HG03442 (cell line): ENCODE results near the gene TMEM127.
A peak's percentile ranks its signal among the peaks of the same experiment; 100 is the strongest.
"Not testable (repeated sequence)": the region's sequence is repeated elsewhere in the genome, so short reads cannot be mapped to it uniquely, and the experiment has no call there.

Experiments
- ATAC-seq: cut with Tn5 transposase; IDR thresholded peaks from one replicate; pipeline ENCODE4 v1.9.1; 2021; ENCODE audit warnings: mild to moderate bottlenecking, moderate library complexity; ENCODE audit not compliant: unreplicated experiment

Gene TMEM127

DNA sequence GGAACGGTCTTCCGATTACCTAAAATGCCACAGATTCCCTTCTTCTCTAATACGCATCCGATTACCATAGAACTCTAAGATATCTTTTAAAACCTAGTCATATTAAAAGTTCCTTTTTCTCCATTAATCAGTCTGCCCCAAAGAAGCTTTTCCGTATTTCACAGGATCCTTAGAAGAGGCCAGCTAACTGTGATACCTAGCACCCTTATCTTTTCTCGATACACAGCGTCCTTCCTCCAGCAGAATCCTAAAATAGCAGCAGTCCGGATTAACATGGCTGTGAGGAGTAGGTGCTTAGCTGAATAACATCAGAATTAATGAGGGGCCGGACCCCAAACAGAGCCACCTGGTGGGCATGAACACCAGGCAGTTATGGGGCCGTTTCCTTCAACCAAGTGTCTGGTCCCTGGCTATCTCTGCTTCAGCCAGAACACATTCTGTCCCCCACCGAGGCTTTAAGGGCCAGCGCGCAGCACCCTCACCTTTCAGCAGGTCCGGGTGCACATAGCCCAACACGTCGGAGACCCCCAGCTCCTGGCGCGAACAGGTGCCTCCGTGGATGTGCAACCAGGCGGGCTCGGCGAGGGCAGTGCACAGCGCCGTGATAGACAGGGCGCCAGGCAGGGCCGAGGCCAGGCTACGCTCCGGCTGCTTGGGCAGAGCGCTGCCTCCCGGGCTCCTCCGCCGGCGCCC, 995 bp downstream of the TMEM127 start:
- no peak for ATAC-seq

DNA sequence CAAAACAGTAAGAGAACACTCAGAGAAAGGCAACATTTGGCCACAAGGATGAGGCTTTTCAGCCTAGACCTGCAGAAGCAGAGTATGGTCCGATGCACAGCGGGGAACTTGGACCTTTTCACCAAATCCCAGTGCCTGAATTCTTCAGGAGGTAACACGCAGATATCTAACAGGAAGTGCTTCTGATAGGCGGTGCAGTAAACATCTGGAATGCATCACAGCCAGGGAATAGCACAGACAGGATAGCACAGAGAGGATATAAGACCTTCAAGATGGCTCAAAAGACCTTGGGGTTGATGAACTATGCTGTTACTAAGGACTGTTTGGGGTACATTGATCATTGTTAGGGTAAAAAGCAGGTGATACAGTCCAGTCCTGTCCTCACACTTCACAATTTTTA, 1.7 kb downstream of the TMEM127 start:
- ATAC-seq = no peak

GRCh38 chr2:96262306-96262705, 3.5 kb downstream of the TMEM127 start:
- ATAC-seq = no peak

DNA sequence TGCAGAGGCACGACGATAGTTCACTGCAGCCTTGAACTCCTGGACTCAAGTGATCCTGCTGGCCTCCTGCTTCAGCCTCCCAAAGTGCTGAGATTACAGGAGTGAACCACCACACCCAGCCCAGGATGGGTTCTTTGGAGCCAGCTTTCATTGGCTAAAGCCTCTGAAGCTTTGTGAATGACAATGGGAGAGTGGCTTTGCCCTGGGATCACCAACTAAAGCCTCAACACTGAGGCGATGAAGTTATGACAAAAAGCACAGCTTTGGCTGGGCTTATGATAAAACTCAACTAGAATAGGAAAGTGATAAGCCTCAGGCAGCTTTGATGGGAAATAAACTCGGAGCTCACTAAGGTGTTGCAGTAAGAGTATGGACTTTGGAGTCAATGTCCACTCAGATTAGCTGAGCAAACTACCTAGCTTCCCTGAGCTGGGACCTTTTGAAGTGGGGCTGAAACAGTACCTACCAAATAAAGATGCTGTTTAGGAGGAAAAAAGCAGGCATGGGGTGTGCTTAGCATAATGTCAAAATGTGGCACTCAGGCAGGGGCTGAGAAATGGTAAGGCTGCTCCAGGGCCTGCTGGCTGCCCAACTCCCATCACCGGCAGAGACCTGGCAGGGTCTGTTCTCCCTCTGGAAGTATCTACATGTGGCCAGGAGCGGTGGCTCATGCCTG, 4.3 kb downstream of the TMEM127 start:
- no peak for ATAC-seq

DNA sequence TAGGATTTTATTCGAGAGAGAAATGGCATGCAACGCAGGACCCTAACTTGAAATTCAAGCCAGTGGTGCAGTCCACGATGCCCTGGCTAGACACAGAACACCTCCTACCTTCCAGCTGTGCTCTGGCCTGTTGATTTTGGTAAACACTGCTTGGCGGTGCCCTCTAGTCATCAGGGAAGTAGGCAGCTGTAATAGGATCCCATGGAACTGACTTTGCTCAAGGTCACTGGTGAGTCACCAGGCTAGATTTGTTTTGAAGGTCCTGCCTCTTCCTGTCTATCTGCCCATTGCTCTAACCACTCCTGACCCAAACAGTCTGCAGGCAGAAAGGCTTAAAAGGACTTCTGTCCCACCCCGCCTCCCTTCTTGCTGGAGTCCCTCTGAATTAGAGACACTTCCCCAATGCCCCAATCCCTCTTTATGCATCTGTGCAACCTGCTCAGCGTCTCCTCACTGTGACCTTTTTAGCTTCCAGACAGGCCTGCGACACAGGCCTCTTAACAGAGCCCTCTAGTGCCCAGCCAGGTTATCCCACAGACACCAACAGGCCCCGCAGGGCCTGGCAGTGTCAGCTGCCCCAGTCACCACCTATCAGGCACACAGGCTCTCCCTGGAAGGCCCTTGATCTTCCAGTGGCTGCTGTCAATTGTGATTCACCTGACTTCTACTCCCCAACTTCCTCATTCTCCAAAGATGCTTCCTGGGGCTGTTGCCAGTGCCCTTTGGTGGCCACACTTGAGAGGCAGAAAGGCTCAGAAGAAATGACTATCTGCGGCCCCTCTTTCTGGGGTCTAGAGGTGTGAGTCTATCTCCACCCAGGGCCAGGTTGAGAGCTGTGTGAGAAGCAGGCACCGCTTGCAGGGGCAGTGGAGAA, 5.2 kb downstream of the TMEM127 start:
- peak; percentile 40 for ATAC-seq

GRCh38 chr2:96259497-96259921, 6.3 kb downstream of the TMEM127 start:
- ATAC-seq = no peak

GRCh38 chr2:96258166-96259022, 7.4 kb downstream of the TMEM127 start:
- ATAC-seq = no peak

DNA sequence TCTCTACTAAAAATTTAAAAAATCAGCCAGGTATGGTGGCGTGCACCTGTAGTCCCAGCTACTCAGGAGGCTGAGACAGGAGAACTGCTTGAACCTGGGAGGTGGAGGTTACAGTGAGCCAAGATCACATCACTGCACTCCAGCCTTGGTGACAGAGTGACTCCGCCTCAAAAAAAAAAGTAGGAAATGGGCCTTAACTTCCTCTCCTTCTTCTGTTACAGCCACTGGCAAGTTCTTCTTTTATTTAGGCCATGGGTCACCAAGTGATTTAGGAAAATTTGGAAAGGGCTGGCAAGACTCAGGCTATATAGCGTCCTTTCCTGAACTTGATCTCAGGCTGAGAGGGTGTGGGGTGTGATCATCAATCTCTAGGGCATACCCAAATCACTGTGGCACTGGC, 8.1 kb downstream of the TMEM127 start:
- not testable (repeated sequence) for ATAC-seq

DNA sequence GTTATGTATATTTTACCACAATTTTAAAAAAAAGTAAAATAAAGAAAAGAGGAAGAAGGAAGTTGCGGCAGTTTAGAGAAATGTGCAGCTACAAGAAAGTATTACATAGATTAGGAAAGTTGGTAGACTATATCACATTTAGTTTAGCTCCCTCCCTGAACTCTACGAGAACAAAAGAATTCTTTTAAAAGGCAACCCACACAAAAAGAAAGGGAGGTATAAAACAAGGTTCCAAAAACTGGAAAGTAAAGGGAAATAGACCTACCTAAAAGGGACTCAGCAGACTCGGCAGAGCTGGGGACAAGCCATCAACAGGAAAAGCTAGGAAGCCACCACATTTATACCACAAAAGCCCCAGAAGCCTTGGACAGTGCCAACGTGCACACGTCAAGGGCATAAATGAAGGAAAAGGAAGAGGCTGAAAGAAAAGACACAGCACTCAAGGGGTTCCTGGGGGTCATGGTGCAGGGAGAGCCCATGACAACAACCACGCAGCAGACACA, 9.1 kb downstream of the TMEM127 start:
- ATAC-seq = no peak

DNA sequence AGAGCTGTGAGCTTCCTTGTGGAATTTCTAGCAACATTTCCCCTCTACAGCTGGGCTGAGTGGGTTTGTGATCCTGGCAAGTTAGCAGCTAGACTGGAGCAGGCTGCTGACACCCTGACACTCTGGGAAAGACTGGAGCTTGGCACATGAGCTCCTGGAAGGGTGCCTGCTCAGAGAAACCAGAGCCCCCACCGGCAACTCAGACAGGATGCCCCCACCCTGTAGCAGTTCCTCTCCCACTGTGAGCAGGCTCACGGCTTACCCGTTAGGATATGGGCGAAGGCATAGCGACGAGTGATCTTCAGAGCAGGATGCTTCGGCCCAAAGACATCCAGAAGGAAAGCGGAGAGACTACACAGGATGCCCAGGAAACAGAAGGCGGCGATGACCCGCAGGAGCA, 11.2 kb downstream of the TMEM127 start:
- no peak for ATAC-seq

DNA sequence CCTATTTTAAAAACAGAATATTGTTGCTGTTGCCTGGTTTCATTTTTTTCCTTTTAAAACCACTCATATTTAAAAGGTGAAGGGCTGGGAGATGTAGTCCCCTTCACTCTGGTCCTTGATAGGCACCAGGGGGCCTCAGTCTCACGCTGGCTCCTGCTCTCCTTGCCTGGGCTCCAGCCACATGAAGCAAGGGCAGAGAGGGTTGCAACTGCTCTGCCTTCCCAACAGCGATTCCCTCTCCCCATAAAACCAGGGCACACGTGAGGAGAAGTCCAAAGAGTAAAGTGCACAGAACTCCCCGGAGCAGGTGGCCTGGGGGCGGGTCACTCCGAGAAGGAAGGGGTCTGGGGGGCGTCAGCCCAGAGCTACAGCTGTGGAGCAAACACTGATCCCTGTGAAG, 12.8 kb downstream of the TMEM127 start:
- ATAC-seq = no peak

- no peak for ATAC-seq
Measured at GRCh38 chr2:96252526-96252925, 13.3 kb downstream of the TMEM127 start.

- no peak for ATAC-seq
Measured at GRCh38 chr2:96251721-96252292, 14.0 kb downstream of the TMEM127 start.

GRCh38 chr2:96250188-96250587, 15.6 kb downstream of the TMEM127 start:
- no peak for ATAC-seq

GRCh38 chr2:96249654-96250053, 16.1 kb downstream of the TMEM127 start:
- no peak for ATAC-seq

DNA sequence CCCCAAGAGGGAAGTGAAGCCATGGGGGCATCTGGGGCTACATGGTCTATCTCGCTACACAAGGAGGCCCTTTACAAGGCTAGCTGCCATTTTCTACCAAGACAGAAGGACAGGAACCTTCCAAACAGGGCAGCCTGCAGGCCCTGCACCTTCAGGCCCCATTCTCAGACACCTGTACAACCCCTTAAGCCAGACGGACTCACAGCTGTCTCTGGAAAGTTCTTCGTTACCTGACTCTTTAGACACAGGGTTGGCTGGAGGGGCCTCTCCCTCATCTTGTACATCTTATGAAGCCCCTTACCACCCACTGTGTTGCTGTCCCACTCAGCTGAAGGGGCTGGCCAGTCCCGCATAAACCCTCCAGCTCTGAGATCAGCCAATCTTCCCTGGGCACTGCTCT, 17.2 kb downstream of the TMEM127 start:
- no peak for ATAC-seq

DNA sequence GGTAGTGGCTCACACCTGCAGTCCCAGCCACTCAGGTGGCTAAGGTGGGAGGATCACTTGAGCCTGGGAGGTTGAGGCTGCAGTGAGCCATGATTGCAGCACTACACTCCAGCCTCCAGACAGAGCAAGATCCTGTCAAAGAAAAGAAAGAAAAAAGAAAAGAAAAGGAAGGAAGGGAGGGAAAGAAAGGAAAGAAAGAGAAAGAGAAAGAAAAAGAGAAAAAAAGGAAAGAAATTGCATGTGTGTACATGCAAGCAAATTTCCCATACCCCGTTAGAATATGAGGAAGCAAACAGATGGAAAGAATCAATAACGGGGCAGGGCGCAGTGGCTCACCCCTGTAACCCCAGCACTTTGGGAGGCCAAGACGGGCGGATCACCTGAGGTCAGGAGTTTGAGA, 17.9 kb downstream of the TMEM127 start:
- no peak for ATAC-seq

DNA sequence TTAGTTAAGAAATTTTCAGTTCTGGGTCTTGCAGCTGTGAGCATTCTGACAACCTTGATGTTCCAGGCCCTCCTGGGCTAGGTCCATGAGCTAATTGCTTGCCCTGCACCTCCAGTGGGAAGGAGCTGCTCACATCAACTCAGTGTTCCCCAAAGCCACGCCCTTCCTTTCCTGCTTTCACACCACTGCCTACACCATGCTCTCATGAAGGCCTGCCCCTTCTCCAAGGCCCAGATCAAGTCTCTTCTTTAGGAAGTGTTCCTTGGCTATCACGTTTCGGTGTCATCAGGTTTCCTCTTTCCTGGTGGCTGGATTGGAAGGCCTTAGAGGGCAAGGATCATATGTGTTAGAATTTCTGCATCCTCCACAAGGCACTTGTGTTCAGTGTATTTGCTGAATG, 18.8 kb downstream of the TMEM127 start:
- ATAC-seq = no peak

- ATAC-seq = no peak
Measured at GRCh38 chr2:96245609-96246390, 20.0 kb downstream of the TMEM127 start.
